Hypothalamus (tissue), 51 donors: ENCODE results near the gene IL27RA.
A peak's percentile ranks its signal among the peaks of the same experiment; 100 is the strongest.

Experiments used
- DNase-seq, 51 donors: peaks; one replicate each; lab custom pipeline; 2025; lab: John Stamatoyannopoulos, UW

IL27RA gene

GRCh38 chr19:14056741-14057356 lies 25.3 kb downstream of the IL27RA start:
- DNase-seq, result peak in 1 of 51 donors; percentile 35

GRCh38 chr19:14058182-14059092 lies 26.9 kb downstream of the IL27RA start:
- no peak for DNase-seq

- DNase-seq, result no peak
Observed at GRCh38 chr19:14059093-14059480, 27.5 kb downstream of the IL27RA start.

GRCh38 chr19:14059652-14060155 lies 28.1 kb downstream of the IL27RA start:
- no peak for DNase-seq

- no peak for DNase-seq
Observed at GRCh38 chr19:14061081-14061749, 29.7 kb downstream of the IL27RA start.

- no peak for DNase-seq
Observed at GRCh38 chr19:14061751-14062557, 30.4 kb downstream of the IL27RA start, which contains the start of gene PALM3. Gene PALM3, minus strand, starts transcription at chr19:14062076. Its CDS starts 96 bp downstream, at chr19:14061980.

GRCh38 chr19:14062558-14062855 lies 30.9 kb downstream of the IL27RA start:
- DNase-seq, result no peak

- DNase-seq, result no peak
Observed at GRCh38 chr19:14063105-14063504, 31.5 kb downstream of the IL27RA start.

GRCh38 chr19:14066134-14066533 lies 34.6 kb downstream of the IL27RA start:
- DNase-seq, result no peak

GRCh38 chr19:14070268-14071050 lies 38.9 kb downstream of the IL27RA start:
- no peak for DNase-seq

- peak in 21 of 51 donors; percentile 15 to 70 (median 39) for DNase-seq
Observed at GRCh38 chr19:14072535-14073260, 41.1 kb downstream of the IL27RA start, which contains the start of gene MISP3. Gene MISP3, plus strand, starts transcription at chr19:14072786. Its CDS starts 524 bp downstream, at chr19:14073310.

- DNase-seq, result peak in 49 of 51 donors; percentile 26 to 88 (median 60)
Observed at GRCh38 chr19:14073261-14073924, 41.8 kb downstream of the IL27RA start.

GRCh38 chr19:14073925-14074838 lies 42.6 kb downstream of the IL27RA start:
- peak in 32 of 51 donors; percentile 18 to 77 (median 49) for DNase-seq

- DNase-seq, result no peak
Observed at GRCh38 chr19:14078411-14078810, 46.8 kb downstream of the IL27RA start.

GRCh38 chr19:14080887-14081796 lies 49.6 kb downstream of the IL27RA start:
- peak; percentile 74 to 100 (median 97) for DNase-seq
